GM12874 (cell line): Measurements from ENCODE around the gene CCDC152.

Experiments used
- TF ChIP-seq, protein P1 (sequence below): IDR thresholded peaks from 2 replicates; pipeline ENCODE4 v1.5.1; 2011; ENCODE audit warnings: low read depth, mild to moderate bottlenecking, control low read depth, low read length, moderate library complexity; ENCODE audit not compliant: insufficient read depth

CCDC152 gene

DNA sequence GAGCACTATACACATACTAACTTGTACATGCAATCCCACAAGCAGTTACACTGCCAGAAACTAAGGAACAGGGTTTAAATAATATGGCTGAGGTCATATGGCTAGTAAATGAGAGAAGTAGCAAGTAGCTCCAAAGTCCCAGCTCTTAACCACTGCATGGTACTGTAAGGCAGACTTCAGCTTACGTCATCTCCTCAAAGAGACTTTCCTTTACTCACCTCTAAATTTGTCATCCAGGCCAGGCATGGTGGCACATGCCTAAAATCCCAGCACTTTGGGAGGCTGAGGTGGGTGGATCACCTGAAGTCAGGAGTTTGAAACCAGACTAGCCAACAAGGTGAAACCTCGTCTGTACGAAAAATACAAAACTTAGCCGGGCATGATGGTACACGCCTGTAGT is 75.4 kb downstream of the CCDC152 start:
- TF ChIP-seq, protein P1, sequence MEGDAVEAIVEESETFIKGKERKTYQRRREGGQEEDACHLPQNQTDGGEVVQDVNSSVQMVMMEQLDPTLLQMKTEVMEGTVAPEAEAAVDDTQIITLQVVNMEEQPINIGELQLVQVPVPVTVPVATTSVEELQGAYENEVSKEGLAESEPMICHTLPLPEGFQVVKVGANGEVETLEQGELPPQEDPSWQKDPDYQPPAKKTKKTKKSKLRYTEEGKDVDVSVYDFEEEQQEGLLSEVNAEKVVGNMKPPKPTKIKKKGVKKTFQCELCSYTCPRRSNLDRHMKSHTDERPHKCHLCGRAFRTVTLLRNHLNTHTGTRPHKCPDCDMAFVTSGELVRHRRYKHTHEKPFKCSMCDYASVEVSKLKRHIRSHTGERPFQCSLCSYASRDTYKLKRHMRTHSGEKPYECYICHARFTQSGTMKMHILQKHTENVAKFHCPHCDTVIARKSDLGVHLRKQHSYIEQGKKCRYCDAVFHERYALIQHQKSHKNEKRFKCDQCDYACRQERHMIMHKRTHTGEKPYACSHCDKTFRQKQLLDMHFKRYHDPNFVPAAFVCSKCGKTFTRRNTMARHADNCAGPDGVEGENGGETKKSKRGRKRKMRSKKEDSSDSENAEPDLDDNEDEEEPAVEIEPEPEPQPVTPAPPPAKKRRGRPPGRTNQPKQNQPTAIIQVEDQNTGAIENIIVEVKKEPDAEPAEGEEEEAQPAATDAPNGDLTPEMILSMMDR: no peak

DNA sequence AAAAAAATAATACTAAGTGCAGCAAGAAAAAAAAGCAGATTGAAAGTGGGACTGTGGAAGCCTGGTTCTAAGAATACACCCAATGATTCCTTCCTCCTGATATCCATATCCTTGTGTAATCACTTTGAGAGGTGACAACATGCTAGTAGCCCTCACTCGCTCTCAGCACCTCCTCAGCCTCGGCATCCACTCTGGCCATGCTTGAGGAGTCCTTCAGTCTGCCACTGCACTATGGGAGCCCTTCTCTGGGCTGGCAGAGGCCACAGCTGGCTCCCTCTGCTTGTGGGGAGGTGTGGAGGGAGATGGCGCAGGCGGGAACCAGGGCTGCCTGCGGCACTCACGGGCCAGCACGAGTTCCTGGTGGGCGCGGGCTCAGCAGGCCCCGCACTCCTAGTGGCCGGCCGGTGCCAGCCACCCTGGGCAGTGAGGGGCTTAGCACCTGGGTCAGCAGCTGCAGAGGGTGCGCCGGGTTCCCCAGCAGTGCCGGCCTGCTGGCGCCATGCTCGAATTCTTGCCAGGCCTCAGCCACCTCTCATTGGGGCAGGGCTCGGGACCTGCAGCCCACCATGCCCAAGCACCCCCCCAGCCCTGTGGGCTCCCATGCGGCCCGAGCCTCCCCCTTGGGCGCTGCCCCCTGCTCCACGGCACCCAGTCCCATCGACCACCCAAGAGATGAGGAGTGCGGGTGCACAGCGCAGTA is 79.6 kb downstream of the CCDC152 start:
- TF ChIP-seq, protein P1: no peak

DNA sequence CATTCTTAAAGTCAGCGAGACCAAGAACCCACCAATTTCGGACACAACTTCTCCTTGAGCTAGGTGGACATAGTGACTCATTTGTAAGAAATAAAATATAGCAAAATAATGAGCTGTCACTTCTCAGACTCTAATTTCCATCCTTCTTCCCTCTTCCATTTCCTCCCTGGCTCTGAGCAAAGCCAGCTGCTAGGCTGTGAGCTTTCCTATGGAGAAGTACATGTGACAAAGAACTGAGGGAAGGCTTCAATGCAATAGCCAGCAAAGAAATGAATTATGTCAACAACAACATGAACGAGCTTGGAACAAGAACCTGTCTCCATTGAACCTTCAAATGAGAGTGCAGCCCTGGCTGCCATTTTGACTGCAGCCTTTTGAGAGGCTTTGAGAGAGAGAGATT is 81.0 kb downstream of the CCDC152 start:
- TF ChIP-seq, protein P1: no peak

DNA sequence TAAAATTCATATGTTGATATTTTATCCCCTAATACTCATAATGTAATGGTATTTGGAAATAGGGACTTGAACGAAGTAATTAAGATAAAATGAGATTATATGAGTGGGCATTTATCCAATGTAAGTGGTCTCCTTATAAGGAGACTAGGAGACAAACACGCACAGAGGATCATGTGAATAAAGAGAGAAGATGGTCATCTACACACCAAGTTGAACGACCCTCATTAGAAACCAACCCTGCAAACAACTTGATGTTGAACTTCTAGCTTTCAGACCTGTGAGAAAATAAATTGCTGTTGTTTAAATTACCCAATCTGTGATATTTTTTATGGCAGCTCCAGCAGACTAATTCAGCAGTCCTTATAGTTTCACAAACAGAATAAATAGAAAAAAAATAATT is 82.6 kb downstream of the CCDC152 start:
- TF ChIP-seq, protein P1: no peak

DNA sequence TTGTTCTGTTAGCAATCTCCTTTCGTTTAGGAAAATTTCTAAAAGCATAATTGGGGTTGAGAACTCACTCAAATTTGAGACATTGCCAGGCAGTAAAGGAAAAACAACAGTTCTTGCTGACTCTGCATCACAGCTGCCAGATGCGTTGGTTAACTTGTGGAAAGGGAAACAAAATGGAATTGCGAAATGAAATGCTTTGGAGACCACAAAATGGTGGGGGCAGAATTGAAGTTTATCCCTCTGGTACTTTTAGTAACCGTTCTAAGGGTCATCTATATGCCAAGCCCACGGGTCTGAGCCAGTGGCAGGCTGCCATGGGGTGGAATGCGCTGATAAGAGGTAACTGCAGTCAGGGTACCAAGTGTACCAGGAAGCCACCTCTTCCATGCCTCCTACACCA is 83.7 kb downstream of the CCDC152 start:
- TF ChIP-seq, protein P1: no peak

DNA sequence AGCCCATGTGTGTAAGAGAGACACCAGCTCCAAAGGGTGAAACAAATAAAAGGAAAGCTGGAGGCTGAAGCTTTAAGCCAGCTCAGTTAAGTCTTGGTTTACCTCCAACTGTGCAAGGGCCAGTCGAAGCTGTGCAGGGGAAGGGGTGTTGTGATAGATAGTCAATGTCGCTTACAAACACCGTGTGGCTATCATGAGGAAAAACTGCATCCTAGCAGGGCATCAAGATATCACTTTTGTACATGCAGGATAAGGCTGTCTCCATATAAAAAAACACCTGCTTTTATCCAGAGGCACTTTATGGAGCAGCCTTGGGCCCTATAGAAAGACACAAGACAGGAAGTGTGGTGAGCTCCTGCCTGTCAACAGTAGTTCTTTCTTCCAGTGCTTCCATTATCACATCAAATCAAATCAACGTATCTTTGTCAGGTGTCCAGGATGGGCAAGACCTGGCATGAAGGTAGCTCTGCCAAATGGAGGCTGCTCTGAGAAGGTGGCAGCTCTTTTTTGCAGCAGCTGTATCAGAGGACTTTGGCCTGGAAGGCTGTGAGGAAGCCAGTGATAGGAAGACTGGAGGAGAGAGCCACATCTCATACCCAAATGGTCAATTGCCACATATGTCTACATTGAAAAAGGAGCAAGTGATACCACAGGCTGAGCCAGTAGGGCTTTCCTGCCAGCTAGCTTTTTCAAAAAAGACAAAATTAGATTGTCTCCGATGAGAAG is 84.4 kb downstream of the CCDC152 start:
- TF ChIP-seq, protein P1: no peak

DNA sequence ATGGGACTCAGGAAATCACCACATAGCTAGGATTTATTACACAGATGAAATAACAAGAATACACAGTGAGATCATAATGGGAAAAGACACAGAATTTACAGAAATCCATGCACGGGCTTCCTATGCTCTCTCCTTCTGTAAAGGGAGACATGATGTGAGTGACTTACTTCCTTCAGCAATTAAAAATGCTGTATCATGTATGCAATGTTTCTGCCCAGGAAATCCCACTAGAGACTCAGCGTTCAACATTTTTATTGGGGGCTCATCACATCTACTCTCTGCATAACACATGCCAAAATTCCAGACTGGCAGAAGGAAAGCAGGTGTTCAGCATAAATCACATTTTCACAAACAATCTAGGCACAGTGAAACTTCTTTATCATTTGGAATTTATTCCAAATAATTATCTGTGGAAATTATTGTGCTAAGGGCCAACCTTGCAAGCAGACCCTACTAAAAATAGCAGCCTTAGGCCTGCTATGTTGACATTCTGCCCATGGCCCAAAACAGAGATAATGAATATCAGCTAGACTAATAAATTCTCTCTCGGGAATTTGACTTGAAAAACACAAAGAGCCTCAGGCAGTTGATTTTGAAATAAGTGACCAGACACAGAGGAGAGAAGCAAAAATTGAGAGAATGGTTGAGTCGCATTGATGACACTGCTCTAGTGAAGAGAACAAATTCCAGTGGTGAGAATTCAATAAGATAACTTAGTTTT is 86.5 kb downstream of the CCDC152 start:
- TF ChIP-seq, protein P1: no peak
